GM19240 (cell line): ENCODE measurements around the gene TRPV6.

Experiments
- DNase-seq: peaks from one replicate; pipeline ENCODE4 v3.0.0; 2011; ENCODE audit warnings: low spot score; ENCODE audit not compliant: insufficient read length

Gene TRPV6

GRCh38 chr7:142908921-142909890, 23.7 kb upstream of the TRPV6 start:
- DNase-seq, result no peak

GRCh38 chr7:142908290-142908689, 22.7 kb upstream of the TRPV6 start:
- DNase-seq, result no peak

- DNase-seq, result no peak
Observed at GRCh38 chr7:142906643-142907042, 21.1 kb upstream of the TRPV6 start.

- no peak for DNase-seq
Observed at GRCh38 chr7:142905759-142906158, 20.2 kb upstream of the TRPV6 start.

- DNase-seq, result no peak
Observed at GRCh38 chr7:142904128-142904527, 18.6 kb upstream of the TRPV6 start.

- no peak for DNase-seq
Observed at GRCh38 chr7:142901426-142902259, 16.1 kb upstream of the TRPV6 start.

- no peak for DNase-seq
Observed at GRCh38 chr7:142899661-142900060, 14.1 kb upstream of the TRPV6 start.

- DNase-seq, result no peak
Observed at GRCh38 chr7:142898377-142899170, 13.0 kb upstream of the TRPV6 start.

GRCh38 chr7:142897691-142898090, 12.1 kb upstream of the TRPV6 start:
- no peak for DNase-seq

- DNase-seq, result no peak
Observed at GRCh38 chr7:142896741-142897379, 11.3 kb upstream of the TRPV6 start.

- no peak for DNase-seq
Observed at GRCh38 chr7:142896151-142896550, 10.6 kb upstream of the TRPV6 start.

- no peak for DNase-seq
Observed at GRCh38 chr7:142894985-142895593, 9.5 kb upstream of the TRPV6 start.

- no peak for DNase-seq
Observed at GRCh38 chr7:142894112-142894984, 8.8 kb upstream of the TRPV6 start.

- DNase-seq, result no peak
Observed at GRCh38 chr7:142892951-142893350, 7.4 kb upstream of the TRPV6 start.

- no peak for DNase-seq
Observed at GRCh38 chr7:142891490-142892082, 6.0 kb upstream of the TRPV6 start.

GRCh38 chr7:142890874-142891485, 5.4 kb upstream of the TRPV6 start:
- DNase-seq, result no peak

GRCh38 chr7:142889816-142890215, 4.3 kb upstream of the TRPV6 start:
- no peak for DNase-seq

- DNase-seq, result no peak
Observed at GRCh38 chr7:142887282-142888015, 1.9 kb upstream of the TRPV6 start.
